Lower leg skin (tissue), 3 donors: ENCODE measurements around the gene SLC39A11.

Source experiments
- POLR2A ChIP-seq, 2 donors: fragments of 450-650 bp; IDR thresholded peaks; one replicate each; pipeline ENCODE4 v1.6.1; 2016 to 2017; ENCODE audit warnings: antibody characterized with exemption in 2 of 2, mild to moderate bottlenecking in 1 of 2, moderate library complexity in 1 of 2
- TF ChIP-seq, protein P1 (sequence below), 3 donors: fragments of 450-650 bp; IDR thresholded peaks; one replicate each; pipeline ENCODE4 v1.5.1; 2016; ENCODE audit warnings: antibody characterized with exemption in 3 of 3, mild to moderate bottlenecking in 3 of 3, moderate library complexity in 2 of 3

DNA sequence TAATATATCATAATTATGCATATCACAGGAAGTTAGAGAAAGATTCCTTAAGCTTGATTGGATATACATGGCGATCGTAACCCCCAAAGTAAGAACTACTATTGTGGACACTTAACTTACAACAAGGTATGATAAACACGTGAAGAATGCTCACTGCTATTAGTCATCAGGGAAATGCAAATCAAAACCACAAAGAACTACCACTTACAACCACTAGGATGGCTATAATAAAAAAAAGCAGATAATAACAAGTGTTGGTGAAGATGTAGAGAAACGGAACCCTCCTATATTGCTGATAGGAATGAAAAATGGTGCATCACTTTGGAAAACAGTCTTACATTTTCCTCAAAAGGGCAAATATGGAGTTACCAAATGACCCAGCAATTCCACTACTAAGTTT, 265.9 kb downstream of the SLC39A11 start:
- TF ChIP-seq, protein P1, sequence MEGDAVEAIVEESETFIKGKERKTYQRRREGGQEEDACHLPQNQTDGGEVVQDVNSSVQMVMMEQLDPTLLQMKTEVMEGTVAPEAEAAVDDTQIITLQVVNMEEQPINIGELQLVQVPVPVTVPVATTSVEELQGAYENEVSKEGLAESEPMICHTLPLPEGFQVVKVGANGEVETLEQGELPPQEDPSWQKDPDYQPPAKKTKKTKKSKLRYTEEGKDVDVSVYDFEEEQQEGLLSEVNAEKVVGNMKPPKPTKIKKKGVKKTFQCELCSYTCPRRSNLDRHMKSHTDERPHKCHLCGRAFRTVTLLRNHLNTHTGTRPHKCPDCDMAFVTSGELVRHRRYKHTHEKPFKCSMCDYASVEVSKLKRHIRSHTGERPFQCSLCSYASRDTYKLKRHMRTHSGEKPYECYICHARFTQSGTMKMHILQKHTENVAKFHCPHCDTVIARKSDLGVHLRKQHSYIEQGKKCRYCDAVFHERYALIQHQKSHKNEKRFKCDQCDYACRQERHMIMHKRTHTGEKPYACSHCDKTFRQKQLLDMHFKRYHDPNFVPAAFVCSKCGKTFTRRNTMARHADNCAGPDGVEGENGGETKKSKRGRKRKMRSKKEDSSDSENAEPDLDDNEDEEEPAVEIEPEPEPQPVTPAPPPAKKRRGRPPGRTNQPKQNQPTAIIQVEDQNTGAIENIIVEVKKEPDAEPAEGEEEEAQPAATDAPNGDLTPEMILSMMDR (IDR thresholded peaks at IDR 0.05), result no peak
- TF ChIP-seq POLR2A (IDR thresholded peaks at IDR 0.05), result no peak
